Measurements from ENCODE around the gene SLC12A8.

- TF ChIP-seq ATF6 (CRISPR knock-in tag; IDR thresholded peaks at IDR 0.05) (no peak), POLR2AphosphoS2 (IDR thresholded peaks at IDR 0.05; ENCODE audit: low read length) (no peak), RBBP5 (IDR thresholded peaks at IDR 0.05; ENCODE audit: borderline replicate concordance, insufficient read depth, low read length, poor library complexity, severe bottlenecking) (no peak), ZHX1 (conservative IDR thresholded peaks at IDR 0.05; ENCODE audit: low read length) (no peak), ZBTB17 (CRISPR knock-in tag; IDR thresholded peaks at IDR 0.05) (no peak), ETS1 (conservative IDR thresholded peaks at IDR 0.05; ENCODE audit: control insufficient read depth, low read depth, low read length) (no peak), POLR2AphosphoS5 (IDR thresholded peaks at IDR 0.05; ENCODE audit: control insufficient read depth, insufficient read depth, low read depth, low read length) (no peak), POLR2A (conservative IDR thresholded peaks at IDR 0.05) (no peak), PATZ1 (CRISPR knock-in tag; IDR thresholded peaks at IDR 0.05; ENCODE audit: borderline replicate concordance) (no peak)
Measured at GRCh38 chr3:125033616-125034015, 178.9 kb downstream of the SLC12A8 start.
